NCI-H748 (cell line): Measurements from ENCODE around the gene SUPT16H.

Experiments used
- DNase-seq: peaks from one replicate; lab custom pipeline; 2025; ENCODE audit not compliant: unreplicated experiment; lab: John Stamatoyannopoulos, UW

The SUPT16H gene

DNA sequence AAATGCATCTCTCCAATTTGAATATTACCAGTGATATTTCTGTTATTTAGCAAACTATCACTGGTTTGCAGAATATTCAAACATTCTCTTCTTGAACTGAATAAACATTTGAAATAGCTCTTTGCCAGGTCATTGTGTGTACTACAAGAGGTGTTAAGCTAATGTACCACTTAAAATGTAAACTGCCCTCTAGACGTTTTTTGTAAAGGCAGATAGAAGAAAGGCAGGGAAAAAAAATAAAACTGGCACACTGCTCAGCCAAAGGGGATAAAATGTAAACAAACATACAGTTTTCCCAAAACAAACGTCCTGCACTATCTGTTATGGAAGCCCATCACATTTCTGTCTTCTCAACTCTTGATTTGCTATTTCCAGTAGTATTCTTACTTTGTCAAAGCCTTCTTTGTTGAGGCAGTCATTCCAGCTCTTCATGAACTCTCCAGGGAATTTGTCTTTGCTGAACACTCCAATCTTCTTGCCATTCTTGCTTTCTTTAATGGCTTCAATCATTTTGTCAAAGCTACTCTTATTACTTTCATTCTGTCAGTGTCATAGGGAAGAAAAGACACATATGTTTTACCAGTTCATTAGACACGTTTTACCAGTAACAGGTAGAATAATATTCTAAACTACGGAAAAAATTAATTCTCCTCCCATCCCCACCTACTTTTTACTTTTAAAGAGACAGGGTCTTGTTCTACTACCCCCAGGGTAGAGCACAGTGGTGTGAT, 13.7 kb downstream of the SUPT16H start:
- DNase-seq = no peak

DNA sequence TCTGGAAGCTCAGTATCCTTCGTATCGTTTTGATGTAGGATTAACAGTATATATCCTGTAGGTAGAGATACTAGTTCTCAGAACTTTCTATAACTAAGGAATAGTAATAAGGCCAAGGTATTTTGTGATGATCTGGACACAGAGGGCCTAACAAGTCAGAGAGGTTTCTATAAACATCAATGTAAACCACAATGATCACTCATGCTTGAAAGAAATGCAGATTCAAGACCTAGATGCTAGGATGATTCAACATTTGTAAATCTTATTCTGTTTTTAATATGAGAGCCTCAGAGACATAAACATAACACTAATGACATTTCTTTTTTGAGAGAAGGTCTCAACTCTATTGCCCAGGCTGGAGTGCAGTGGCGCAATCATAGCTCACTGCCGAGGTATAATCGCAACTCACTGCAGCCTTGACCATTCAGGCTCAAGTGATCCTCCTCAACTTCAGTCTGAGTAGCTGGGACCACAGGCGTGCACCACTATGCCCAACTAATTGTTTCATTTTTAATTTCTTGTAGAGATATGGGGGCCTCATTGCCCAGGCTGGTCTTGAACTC, 16.2 kb downstream of the SUPT16H start:
- DNase-seq = no peak

DNA sequence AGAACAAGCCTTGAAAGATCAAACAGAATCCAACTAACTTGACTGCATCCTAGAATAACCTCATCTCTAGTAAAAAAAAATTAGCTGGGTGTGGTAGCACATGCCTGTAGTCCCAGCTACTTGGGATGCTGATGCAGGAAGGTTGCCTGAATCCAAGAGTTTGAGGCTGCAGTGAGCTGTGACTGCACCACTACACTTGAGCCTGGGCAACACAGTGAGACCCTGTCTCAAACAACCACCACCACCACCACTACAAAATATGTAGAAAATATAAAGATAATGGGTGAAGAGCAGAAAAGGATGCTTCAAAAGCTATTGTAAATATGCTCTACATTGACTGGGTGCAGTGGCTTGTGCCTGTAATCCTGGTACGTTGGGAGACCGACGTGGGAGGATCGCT, 27.3 kb downstream of the SUPT16H start:
- DNase-seq = no peak

DNA sequence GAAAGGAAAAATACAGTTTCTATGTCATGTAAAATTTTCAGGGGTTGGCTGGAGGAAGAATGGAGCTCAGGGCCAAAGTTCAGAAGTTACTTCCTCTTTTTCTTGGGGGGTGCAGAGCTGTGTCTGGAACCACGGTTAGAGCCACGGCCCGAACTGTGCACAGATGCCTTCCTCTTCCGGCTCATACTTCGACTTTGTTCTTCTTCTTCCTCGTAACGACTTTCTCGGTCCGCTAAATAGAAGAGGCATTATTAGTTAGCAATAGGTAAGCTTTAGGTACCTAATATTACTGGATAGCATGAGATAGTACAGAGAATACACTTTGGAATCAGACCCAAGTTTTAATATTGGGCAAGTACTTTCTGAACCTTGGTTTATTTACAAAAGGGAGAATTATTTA, 31.2 kb downstream of the SUPT16H start:
- DNase-seq = no peak

DNA sequence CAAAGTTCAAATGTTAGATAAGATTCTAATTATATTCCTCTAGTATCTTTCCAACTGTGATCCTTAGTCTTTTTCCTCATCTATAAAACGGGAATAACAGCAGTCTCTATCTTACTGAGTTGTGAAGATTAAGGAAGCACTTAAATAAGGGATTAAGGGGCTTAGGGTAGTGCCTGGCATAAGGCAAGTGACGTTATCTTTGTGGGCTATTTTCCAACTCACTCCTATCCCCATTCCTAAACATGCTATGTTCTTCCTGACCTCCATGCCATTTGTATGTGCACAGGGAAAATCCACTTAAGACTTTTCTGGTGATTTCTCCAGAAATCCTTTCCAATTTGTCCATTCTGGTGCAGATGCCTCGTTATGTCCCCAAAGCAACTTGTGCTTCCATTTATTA, 33.3 kb downstream of the SUPT16H start:
- no peak for DNase-seq

DNA sequence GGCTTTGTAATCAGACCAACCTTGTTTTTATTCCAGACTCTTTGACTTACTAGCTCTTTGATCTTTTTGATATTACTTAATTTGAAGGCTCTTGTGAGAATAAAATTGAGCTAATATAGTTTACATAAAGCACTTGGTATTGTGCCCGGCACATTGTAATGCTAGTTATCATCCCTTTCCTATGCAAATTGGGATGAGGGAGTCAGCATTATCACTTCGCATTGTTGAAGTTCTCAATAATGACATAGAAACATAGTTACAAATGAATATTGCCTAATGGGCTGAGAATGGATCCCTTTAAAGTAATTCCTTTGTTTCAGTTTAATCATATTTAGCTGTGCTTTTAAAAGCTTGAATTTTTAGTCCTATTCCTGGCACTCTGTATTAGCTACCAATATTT, 36.6 kb downstream of the SUPT16H start:
- DNase-seq = no peak

DNA sequence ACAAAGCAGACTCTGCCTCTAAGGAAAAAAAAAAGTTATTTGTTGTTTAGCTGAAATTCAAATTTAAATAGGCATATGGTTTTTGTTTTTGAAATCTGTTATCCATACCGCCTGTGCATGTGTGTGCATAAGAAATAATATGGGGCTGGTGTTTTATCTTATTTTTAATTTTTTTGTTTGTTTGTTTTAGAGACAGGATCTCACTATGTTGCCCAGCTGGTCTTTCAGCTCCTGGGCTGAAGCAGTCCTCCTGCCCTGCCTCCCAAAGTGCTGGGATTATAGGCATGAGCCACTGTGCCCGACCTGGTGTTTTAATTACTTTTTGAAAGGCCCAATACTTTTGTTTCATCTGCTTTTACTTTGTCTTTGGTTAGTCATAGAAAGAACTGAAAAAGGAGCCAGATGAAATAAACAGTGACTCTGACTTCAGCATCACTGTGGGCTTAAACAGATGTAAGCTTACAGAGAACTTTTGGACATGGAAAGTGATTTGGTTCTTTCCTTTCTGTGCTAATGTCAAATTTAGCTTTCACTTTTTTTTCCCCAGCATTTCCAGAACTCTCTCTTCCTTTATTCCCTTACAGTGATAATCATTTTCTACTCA, 37.2 kb downstream of the SUPT16H start:
- DNase-seq = no peak

DNA sequence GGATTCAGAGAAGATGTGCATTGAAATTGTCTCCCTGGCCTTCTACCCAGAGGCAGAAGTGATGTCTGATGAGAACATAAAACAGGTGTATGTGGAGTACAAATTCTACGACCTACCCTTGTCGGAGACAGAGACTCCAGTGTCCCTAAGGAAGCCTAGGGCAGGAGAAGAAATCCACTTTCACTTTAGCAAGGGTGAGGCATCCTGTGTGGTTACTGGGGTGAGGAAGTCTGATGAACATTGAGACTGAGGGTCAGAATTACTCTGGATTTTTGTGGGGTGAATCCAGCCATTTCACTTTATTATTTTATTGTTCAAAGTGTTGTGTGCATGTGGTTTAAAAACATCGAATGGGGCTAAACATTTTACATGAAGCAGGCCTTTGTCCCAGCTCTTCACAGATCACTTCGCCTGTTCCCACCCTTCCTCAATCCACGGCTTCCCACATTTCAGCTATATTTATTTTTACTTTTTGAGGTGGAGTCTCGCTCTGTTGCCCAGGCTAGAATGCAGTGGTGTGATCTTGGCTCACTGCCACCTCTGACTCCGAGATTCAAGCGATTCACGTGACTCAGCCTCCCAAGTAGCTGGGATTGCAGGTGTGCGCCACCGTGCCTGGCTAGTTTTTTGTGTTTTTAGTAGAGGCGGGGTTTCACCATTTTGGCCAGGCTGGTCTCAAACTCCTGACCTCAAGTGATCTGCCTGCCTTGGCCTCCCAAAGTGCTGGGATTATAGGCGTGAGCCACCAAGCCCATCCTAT, 40.6 kb downstream of the SUPT16H start:
- no peak for DNase-seq

DNA sequence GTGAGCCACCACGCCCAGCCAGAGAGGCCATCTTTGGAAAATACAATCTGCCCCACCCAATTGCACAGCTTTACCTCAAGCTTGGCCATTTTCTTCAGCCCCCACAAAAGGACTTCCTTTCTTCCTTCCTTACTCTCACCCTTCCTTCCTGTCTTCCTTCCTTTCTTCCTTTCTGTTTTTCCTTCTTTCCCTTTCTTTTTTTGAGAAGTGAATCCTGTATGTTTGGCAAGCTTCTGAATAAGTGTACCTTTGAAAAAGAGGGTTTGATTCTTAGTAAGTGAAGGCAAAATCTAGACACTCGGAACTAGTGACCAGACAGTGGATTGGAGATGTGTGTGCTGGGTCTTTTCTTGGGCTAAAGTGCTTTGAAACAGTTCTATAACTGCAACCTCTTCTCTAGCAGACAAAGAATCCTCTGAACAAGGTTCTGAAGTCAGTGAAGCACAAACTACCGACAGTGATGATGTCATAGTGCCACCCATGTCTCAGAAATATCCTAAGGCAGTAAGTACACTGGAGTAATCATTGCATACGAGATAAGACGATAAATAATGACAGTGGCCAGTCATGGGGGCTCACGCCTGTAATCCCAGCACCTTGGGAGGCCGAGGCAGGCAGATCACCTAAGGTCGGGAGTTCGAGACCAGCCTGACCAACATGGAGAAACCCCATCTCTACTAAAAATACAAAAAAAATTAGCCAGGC, 49.5 kb downstream of the SUPT16H start:
- no peak for DNase-seq

DNA sequence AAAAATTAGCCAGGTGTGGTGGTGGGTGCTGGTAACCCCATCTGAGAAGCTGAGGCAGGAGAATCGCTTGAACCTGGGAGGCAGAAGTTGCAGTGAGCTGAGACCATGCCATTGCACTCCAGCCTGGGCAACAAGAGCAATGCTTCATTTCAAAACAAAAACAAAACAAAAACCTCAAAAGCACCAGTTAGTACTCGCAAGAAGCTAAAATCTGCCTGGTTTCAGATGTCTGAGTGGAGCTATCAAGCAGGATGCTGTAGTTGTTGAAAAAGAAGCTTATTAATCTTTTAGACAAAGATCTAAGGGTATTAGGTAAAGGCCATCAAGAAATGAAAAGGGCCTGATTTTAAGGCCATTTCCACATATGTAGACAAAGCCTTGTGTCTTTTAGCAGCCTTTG, 50.9 kb downstream of the SUPT16H start:
- DNase-seq = no peak

DNA sequence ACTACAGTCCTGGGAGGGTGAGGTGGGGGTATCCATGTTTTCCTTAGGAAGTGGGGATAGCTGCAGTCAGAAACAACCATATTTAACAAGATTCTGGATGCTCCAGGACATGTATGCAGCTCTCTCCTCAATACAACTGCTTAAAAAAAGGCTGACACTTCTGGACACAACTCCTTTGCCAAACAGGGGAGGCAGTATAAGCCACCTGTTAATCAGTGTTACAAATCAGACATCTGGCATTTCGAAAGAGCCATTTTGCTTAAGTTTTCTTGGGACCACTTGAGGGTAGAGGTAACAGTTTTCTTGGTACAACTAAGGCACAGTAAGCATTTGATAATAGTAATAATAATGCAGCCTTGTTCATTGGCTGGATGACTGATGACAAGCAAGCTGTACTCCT, 56.8 kb downstream of the SUPT16H start:
- DNase-seq = no peak

DNA sequence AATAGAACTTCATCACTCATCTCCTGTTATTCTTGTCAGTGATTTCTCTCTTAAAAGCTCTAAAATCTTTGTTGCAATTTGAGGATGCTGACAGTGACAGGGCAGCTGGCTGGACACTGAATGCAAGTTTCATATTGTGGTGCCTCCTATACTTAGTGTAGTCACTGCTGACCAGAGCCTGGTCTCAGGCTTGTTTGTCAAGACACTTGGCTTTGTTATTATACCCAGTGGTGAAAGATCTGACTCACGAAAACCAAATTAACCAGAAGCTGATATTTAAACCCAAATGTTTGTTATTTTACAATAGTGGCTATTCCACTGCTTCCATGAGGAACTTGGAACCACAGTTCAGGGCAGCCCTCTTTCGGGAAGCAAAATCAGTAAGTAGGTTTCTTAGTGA, 61.1 kb downstream of the SUPT16H start:
- DNase-seq = no peak

DNA sequence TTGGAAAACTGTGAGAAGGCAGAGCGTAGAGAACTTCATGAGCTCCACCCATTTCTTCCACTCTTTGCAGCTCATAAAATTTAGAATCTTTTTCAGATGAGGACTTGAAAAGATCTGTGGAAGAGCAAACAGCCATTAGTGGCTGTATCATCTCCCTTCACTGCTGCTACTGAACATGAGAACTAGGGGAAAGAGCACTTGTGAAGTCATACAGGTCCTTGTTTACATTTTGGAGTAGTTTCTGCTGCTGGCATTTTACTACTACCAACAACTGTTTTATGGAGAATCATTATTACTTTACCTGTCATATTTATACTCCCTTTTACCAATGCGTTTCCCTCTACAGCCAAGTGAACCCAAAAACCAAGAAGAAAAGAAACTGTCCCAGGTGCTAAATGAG, 62.9 kb downstream of the SUPT16H start:
- DNase-seq = no peak

DNA sequence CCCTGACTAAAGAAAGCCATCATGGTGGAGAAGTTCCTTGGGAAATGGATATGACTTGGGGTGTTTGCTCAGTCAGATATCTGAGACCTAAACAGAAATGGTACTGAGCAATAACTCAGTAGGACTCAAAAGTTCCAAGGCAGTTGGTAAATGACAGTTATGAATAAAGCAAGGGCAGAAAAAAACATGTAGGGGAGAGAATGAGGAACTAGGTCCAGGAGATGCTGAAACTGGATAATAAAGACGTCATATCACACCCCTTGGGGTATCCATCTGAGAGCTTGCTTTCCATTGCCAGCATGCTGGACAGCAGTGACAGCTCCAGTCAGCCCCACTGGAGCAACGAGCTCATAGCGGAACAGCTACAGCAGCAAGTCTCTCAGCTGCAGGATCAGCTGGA, 66.4 kb downstream of the SUPT16H start:
- DNase-seq = no peak

DNA sequence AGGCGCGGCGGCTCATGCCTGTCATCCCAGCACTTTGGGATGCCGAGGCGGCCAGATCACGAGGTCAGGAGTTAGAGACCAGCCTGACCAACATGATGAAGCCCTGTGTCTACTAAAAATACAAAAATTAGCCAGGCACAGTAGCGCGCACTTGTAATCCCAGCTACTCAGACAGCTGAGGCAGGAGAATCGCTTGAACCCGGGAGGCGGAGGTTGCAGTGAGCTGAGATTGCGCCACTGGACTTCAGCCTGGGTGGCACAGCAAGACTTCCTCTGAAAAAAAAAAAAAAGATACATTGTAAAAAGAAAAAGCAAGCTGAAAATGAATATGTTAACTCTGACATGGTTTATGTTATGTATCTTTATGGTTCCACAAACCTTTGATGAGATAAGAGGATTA, 70.3 kb downstream of the SUPT16H start:
- no peak for DNase-seq

DNA sequence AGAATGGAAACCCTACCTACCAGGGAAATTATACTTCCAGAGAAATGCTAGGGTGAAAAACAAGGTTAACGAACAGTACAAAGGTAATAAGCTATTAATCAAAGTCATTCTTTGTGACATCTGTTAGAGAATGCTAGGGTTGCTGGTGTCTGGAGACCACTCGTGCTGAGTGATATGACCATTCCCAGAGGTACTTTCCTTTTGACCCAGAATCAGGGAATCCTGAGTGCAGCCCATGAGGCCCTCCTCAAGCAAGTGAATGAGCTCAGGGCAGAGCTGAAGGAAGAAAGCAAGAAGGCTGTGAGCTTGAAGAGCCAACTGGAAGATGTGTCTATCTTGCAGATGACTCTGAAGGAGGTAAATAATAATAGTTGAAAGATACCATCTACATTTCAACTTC, 72.2 kb downstream of the SUPT16H start:
- DNase-seq = no peak

DNA sequence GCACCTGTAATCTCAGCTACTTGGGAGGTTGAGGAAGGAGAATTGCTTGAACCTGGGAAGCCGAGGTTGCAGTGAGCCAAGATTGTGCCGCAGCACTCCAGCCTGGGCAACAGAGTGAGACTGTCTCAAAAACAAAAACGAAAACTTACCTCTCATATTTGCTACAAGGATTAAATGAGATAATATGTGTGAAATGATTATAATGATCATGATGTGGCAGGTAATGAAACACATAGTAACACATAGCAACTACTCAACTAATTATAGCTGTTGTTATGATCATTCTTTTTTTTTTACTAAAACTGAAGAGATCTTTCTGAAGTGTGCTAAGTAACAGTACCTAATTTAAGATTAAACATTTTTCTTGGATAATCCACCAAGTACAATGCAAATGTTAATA, 73.9 kb downstream of the SUPT16H start:
- no peak for DNase-seq

DNA sequence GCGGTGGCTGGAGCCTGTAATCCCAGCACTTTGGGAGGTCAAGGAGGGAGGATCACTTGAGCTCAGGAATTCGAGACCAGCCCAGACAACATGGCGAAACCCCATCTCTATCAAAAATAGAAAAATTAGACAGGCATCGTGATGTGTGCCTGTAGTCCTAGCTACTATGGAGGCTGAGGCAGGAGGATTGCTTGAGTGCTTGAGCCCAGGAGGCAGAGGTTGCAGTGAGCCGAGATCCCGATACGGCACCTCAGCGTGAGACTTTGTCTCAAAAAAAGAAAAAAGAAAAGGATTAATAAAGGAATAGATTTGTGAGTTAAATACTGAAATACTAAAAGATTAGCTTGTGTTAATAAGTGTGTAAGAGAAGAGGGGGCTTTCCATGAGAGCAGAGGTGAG, 74.6 kb downstream of the SUPT16H start:
- peak; percentile 34 for DNase-seq

DNA sequence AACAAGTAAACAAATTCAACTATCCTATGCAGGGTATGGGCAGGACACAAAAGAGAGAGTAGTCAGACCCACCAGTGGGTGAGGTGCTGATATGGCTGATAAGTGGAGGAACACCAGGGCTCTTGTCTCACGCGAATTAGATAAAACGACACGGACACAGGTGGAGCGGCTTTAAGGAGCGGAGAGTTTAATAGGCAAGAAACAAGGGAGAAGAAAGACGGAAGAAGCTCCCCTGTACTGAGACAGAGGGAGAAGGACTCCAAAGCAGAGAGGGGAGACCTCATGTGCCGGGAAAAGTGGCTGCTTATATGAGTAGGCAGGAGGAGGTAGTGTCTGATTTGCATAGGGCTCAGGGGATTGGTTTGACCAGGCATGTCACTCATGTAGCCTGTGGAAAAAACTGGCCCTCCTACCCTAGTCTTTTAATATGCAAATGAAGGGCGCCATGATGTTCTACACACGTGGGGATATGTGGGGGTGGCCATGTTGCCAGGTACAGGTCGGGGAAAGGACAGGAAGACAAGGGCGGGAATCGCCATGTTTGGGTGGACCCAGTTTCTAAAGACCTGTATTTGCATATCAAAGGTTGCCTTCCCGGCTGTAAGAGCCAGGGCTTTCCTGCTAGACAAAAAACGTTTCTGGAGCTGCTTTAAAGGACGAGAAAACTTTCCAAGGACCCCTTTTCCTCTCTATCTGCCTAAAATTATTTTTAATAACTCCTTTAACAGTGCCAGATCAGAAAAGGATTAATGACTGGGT, 75.2 kb downstream of the SUPT16H start:
- DNase-seq = peak; percentile 98

DNA sequence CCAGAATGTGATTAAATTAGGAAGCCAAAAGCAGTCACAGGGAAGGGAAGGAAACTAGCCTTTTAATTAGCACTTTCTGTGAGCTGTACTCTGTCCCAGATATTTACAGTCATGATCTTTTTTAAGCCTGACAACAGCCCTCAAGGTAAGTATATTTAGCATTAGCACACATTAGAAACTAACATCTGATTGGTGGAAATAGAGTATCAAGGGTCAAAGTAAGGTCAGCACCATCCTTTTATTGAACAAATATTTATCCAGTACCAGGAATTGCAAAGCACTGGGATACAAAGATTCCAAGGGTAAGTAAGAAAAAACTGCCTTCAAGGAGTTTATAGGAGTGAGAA, 75.7 kb downstream of the SUPT16H start:
- DNase-seq = no peak

DNA sequence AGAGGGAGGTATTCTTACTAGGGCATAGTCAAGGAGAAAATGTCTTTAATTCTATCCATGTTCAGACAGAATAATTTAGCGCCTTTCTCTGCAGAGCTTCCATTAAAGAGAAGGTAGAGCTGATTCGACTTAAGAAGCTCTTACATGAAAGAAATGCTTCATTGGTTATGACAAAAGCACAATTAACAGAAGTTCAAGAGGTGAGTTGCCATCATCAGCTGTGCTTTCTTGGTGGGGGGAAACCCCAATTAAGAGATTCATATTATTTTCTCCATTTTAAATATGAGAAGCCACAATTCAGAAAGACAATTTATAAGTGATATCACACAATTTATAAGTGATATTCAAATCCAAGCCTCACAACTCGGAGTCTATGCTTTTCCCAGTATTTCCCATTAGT, 76.2 kb downstream of the SUPT16H start:
- no peak for DNase-seq
